ENCODE results near the gene RPS10. TPM values are rescaled to one million over a fixed set of nuclear protein-coding genes. Genes with fewer than 3 reads are reported as not detected.

RPS10 gene
- polyA plus RNA-seq, 1 donor (not counting 4 experiments of a cell fraction or from before 2014, with no cell fraction given), result 2,818 TPM

DNA sequence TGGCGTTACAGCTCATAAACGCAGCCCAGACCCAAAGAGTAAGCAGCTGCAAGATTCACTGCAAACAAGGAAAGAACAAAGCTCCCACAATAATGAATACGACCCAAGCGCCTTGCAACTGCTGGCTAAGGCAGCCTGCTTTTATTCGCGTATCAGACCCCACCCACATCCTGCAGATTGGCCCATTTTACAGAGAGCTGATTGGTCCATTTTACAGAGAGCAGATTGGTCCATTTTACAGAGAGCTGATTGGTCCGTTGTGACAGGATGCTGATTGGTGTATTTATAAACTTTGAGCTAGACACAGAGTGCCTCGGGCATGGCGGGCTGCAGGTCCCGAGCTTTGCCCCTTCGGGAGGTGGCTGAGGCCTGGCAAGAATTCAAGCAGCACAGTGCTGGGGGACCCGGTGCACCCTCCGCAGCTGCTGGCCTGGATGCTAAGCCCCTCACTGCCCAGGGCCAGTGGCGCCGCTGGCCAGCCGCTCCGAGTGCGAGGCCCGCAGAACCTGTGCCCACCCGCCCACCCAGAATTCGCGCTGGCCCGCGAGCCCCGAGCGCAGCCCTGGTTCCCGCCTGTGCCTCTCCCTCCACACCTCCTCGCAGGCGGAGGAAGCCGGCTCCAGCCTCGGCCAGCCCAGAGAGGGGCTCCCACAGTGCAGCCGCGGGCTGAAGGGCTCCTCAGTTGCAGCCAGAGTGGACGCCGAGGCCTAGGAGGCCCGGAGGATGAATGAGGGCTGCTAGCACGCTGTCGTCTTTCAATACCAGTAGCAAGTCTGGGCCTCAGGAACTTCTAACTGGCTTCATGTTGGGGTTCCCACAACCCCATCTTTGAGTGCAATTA is 11.2 kb upstream of the RPS10 start:
- Histone ChIP-seq H3K9me1 (ENCODE audit: control insufficient read depth, extremely low read depth, insufficient read depth, low read length) (no peaks in the 10 kb centered on the region), H3K4me1 (ENCODE audit: control insufficient read depth, extremely low read depth, insufficient read depth, low read length) (no peaks in the 10 kb centered on the region), H3K79me2 (ENCODE audit: control insufficient read depth, insufficient read depth, low read length) (no peaks in the 10 kb centered on the region), H3K27ac (ENCODE audit: control insufficient read depth, insufficient read depth, low read length) (no peak overlapping the region), H3K4me2 (ENCODE audit: control insufficient read depth, extremely low read depth, insufficient read depth, low read depth, low read length) (no peak overlapping the region), H3K9ac (ENCODE audit: control insufficient read depth, extremely low read depth, insufficient read depth, low read length) (no peak overlapping the region), H4K20me1 (ENCODE audit: control insufficient read depth, extremely low read depth, insufficient read depth, low read length) (no peaks in the 10 kb centered on the region), H3K36me3 (ENCODE audit: control insufficient read depth in 2 of 2, extremely low read depth in 1 of 2, insufficient read depth in 2 of 2, low read length in 2 of 2) (no peaks in the 10 kb centered on the region), H3K9me3 (ENCODE audit: control insufficient read depth, low read depth, low read length) (no peaks in the 10 kb centered on the region), H3K27me3 (ENCODE audit: control insufficient read depth, extremely low read depth, insufficient read depth, low read length) (no peaks in the 10 kb centered on the region), H3K4me3 (ENCODE audit: control insufficient read depth in 2 of 3, extremely low read depth in 1 of 3, insufficient read depth in 2 of 3, low read depth in 1 of 3, low read length in 3 of 3) (no peak overlapping the region), H2AFZ (ENCODE audit: control insufficient read depth, low read length) (no peak overlapping the region)
- dilution Hi-C loops (cut with MboI; ENCODE audit: extremely low pct_ligation_motif_present, low sequenced_read_pairs), result no loop called here
- DNase-seq (ENCODE audit: low read depth, low spot score), result no peak
- no peak for FAIRE-seq
- TF ChIP-seq EZH2 (IDR thresholded peaks at IDR 0.05; ENCODE audit: low read length) (no peak), CTCF (optimal IDR thresholded peaks at IDR 0.05 in 1 of 3, IDR thresholded peaks at IDR 0.05 in 1 of 3, conservative IDR thresholded peaks at IDR 0.05 in 1 of 3; ENCODE audit: extremely low read depth in 1 of 3, insufficient read depth in 2 of 3, low read length in 3 of 3) (no peak)

DNA sequence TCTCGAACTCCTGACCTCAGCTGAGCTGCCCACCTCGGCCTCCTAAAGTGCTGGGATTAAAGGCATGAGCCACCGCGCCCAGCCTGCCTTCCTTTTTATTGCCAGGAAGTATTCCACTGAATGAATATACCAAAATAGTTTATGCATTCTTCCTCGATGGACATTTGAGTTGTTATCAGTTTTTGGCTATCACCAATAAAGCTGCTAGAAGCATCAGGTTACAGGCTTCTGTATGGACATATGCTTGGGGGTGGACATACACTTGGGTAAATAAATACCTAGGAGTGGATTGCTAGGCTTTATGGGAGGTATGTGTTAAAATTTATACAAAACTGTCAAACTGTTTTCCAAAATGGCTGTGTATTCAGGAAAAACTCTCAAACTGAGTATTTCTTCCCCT is 10.0 kb upstream of the RPS10 start:
- DNase-seq (ENCODE audit: low read depth, low spot score) (no peak), FAIRE-seq (no peak)
- Histone ChIP-seq H3K36me3 (ENCODE audit: control insufficient read depth in 2 of 2, extremely low read depth in 1 of 2, insufficient read depth in 2 of 2, low read length in 2 of 2) (no peaks in the 10 kb centered on the region), H3K4me1 (ENCODE audit: control insufficient read depth, extremely low read depth, insufficient read depth, low read length) (no peaks in the 10 kb centered on the region), H3K9ac (ENCODE audit: control insufficient read depth, extremely low read depth, insufficient read depth, low read length) (no peak overlapping the region), H4K20me1 (ENCODE audit: control insufficient read depth, extremely low read depth, insufficient read depth, low read length) (no peaks in the 10 kb centered on the region), H2AFZ (ENCODE audit: control insufficient read depth, low read length) (no peak overlapping the region), H3K9me1 (ENCODE audit: control insufficient read depth, extremely low read depth, insufficient read depth, low read length) (no peaks in the 10 kb centered on the region), H3K27me3 (ENCODE audit: control insufficient read depth, extremely low read depth, insufficient read depth, low read length) (no peaks in the 10 kb centered on the region), H3K9me3 (ENCODE audit: control insufficient read depth, low read depth, low read length) (no peaks in the 10 kb centered on the region), H3K79me2 (ENCODE audit: control insufficient read depth, insufficient read depth, low read length) (no peaks in the 10 kb centered on the region), H3K4me2 (ENCODE audit: control insufficient read depth, extremely low read depth, insufficient read depth, low read depth, low read length) (no peak overlapping the region), H3K27ac (ENCODE audit: control insufficient read depth, insufficient read depth, low read length) (no peak overlapping the region), H3K4me3 (ENCODE audit: control insufficient read depth in 2 of 3, extremely low read depth in 1 of 3, insufficient read depth in 2 of 3, low read depth in 1 of 3, low read length in 3 of 3) (no peak overlapping the region)
- dilution Hi-C loops (cut with MboI; ENCODE audit: extremely low pct_ligation_motif_present, low sequenced_read_pairs), result no loop called here
- TF ChIP-seq EZH2 (IDR thresholded peaks at IDR 0.05; ENCODE audit: low read length) (no peak), CTCF (optimal IDR thresholded peaks at IDR 0.05 in 1 of 3, IDR thresholded peaks at IDR 0.05 in 1 of 3, conservative IDR thresholded peaks at IDR 0.05 in 1 of 3; ENCODE audit: extremely low read depth in 1 of 3, insufficient read depth in 2 of 3, low read length in 3 of 3) (no peak)

All from keratinocyte (primary cell).